ENCODE data around the gene ICE1.
A peak's percentile ranks its signal among the peaks of the same experiment; 100 is the strongest.
"Not testable (repeated sequence)": the region's sequence is repeated elsewhere in the genome, so short reads cannot be mapped to it uniquely, and the experiment has no call there.

Gene ICE1

DNA sequence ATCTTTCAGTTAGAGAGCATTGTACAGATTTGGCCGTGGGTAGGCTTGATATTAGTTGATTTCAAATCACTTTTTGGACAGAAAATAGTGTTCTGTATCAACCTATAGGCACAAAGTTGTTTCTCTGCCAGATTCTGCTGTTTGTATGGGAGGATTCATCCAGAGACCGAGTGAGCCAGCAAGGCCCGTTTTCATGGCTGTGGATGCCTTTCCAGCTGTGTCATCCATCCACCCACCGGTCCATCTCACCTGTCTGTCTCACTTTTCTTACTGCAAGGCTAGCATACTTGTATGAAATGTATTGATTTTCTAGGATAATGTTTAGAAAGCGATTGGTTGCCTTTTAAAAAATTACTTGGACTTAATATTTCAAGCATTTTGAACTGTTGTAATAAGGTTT lies 34.4 kb downstream of the ICE1 start:
- DNase-seq, result no peak

DNA sequence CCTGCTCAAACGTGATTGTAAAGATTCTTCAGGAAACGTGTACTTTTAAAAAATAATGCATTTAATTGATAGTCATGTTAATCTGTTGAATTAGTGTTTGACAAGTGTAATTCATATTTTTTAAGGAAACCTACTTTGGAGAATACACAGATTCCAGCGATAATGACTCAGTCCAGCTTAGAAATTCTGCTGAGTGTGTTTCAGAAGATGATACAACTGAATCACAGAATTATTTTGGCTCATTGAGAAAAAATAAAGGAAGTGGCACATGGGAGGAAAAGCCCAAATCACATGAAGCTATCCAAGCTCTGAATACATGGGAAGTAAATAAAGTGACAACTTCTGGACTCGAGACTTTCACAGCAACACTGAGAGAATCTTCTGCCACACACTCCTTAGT lies 37.8 kb downstream of the ICE1 start:
- DNase-seq, result no peak

- no peak for DNase-seq
Measured at GRCh38 chr5:5461012-5461411, 38.5 kb downstream of the ICE1 start.

GRCh38 chr5:5464036-5464715 lies 41.7 kb downstream of the ICE1 start:
- no peak for DNase-seq

GRCh38 chr5:5466227-5466626 lies 43.8 kb downstream of the ICE1 start:
- DNase-seq, result no peak

DNA sequence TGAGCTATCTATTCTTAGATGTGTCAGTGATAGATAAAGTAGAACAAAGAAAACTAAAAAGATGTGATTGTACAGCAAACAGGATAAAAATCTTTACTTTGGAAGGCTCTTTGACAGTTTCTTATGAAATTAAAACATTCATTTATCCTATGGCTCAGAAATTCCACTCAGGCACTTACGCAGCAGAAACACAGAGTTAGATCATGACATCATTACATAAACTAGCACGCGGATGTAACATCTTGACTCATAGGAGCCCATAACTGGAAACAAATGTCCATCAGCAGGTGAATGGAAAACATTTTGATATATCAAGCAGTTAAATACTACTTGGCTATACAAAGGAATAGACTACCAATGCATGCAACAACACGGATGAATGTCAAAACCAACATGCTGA lies 45.3 kb downstream of the ICE1 start:
- DNase-seq, result no peak

GRCh38 chr5:5470933-5471332 lies 48.5 kb downstream of the ICE1 start:
- DNase-seq, result no peak

DNA sequence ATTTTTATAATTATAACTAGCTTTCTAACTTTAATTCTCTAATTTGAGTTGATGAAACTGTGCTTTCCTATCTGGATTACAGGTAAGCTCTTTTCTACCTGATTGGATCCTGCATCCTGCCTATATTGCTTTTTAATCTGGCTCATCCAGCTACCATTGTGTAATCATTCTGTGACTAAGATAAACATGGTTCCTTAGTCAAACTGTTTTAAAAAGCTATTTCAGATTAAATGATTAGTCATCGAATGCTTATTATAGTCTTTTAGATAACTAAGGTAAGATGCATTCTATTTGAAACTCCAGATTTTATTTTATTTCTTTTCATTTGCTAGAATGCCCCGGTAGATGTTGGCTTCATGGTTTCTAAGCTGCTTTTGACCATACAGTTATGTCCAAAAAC lies 50.7 kb downstream of the ICE1 start:
- no peak for DNase-seq

DNA sequence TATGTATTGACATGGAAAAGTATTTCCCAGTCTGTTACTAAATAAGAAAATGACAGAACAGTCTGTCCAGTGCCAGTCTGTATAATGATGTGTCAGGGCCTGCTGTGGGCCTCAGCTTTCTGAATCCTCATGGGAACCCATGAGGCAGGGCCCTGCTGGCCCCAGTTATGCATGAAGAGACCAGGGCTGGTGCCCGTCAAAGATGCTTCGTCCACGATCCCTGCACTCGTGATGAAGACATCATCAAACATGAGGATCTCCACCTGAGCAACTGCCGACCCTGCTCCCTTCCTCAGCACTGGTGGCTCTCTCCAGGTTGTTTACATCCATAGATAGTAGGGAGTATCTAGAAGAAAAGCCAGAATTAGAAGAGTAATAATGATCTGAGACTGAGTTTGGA lies 52.5 kb downstream of the ICE1 start:
- no peak for DNase-seq

GRCh38 chr5:5475975-5476374 lies 53.5 kb downstream of the ICE1 start:
- no peak for DNase-seq

DNA sequence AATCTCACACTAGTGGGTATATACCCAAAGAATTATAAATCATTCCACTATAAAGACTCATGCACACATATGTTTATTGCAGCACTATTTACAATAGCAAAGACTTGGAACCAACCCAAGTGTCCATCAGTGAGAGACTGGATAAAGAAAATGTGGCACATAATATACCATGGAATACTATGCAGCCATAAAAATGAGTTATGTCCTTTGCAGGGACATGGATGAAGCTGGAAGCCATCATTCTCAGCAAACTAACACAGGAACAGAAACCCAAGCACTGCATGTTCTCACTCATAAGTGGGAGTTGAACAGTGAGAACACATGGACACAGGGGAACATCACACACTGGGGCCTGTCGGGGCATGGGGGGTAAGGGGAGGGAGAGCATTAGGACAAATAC lies 57.1 kb downstream of the ICE1 start:
- DNase-seq, result not testable (repeated sequence)

- no peak for DNase-seq
Measured at GRCh38 chr5:5480481-5481111, 58.1 kb downstream of the ICE1 start.

DNA sequence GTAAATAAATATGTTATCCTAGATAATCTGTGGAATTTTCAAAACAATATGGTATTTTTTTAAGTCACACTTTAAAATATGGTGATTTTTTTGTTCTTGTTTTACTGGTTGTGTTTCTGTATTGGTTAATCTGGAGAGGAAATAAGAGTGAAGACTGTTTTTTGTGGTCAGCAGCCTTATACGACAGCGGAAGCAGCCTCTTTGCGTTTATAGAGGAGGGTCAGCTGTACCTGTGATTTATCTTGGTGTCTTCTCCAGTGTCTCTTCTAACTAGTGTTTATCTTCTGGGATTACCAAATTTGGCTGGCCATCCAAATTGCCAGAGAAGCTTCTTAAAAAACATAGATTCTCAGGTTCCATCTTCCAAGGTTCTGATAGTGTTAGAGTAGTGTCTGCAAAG lies 58.7 kb downstream of the ICE1 start:
- no peak for DNase-seq

DNA sequence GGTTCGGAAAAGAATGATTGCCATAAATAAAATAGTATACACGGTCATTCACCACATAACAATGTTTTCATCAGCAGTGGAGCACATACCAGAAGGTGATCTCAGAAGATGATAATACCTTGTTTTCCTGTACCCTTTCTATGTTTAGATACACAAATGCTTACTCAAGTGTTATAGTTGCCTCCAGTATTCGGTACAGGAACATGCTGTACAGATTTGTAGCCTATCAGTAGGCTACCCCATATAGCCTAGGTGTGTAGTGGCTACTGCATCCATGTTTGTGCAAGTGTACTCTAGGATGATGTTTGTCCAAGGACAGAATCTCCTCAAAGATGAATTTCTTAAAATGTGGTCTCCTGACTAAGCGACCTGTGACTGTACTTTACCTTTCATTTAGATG lies 59.2 kb downstream of the ICE1 start:
- no peak for DNase-seq

DNA sequence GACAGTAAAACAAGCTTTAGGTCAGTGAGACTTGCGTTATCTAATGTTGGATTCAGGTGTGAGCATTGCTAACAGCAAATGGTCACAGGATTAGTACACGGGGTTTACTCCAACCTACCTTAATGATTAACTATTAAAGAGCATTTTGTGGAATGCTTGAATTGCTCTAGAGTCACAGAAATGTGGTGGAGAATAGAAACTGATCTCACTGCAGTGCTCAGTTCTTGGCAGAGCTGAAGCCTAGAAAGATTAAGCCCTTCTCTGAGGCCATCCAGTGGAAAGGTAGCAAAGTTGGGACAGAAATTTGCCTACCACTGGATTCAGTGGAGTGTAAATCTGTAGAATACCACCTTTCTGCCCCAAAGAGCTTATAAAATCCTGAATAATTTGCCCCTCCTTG lies 60.9 kb downstream of the ICE1 start:
- DNase-seq, result no peak

DNA sequence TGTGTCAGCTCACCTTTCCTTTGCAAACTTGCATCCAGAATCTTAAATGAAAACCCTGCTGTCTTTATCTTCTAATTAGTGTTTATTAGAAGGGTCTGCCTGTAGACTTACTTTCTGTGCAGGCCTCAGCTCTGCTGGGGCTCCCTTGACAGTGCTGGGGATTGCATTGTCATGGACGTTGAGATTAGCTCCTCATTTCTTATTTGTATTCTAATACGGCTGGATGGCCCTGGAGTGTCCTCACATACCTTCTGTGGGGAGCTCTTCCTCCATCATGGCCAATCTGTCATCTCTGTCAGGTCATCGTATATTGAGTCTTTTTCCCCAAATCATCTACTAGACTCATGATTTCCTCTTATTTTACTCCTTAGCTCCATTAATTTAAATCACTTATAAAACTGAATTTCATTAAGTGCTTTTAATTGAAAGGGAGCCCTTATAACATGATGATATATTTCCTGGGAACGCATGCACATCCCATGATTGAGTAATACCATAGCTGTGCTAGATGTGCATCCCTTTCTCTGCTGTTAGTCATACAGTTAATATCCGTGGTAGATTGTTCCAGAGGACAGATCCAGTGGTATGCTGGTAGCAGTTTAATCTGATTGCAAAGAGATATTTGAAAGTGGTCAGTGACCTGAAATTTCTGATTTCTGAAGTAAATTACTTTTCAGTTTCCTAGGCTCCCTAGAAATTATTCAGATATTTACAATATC lies 61.6 kb downstream of the ICE1 start:
- DNase-seq, result no peak

GRCh38 chr5:5486122-5486521 lies 63.6 kb downstream of the ICE1 start:
- DNase-seq, result no peak

DNA sequence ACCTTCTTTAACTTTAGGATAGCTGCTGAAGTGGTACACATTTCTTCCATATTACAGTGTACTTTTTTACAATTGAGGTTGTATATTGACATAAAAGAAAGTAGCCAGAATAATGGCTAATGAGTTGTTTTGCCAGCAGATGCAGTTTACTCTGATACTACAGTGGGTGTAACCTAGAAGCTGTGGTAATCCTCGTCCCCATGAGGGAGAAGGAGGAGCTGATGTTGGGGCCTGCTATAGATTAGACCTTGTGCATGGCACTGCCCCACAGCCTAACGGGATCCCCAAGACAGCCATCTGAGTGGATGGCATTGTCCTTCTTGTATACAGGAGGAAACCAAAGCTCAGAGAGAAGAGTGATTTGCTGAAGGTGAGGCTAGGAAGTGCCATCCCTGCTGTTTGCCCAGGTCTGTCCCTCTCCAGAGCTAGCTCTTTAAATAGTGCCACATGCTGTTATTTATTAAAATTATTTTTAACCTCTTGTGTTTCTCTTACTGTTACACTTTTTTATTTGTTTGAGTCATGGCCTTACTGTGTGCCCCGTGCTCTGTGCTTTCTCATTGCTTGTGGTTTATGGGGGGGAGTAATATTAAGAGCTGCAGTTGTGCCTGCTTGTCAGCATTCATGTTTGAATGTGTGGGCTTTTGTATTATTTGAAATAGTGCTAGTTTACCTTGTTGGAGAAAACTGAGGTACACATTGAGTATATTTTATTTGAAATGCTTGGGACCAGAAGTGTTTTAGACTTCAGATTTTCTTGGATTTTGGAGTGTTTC lies 65.3 kb downstream of the ICE1 start:
- no peak for DNase-seq

GRCh38 chr5:5490774-5491347 lies 68.4 kb downstream of the ICE1 start:
- no peak for DNase-seq

GRCh38 chr5:5492087-5492933 lies 69.8 kb downstream of the ICE1 start:
- peak in 1 of 2 experiments; percentile 80 for DNase-seq

DNA sequence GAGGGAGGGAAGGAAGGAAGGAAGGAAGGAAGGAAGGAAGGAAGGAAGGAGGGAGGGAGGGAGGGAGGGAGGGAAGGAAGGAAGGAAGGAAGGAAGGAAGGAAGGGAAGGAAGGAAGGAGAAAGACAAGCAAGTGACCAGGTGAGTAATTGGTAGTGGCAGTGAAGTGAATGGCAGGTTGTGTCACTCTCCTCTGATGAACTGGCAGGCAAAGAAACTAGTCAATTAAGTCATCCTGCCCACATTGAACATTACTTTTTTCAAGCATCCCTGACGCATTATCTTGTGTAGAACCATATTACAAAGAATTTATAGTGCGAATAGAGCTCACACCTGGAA lies 70.4 kb downstream of the ICE1 start:
- DNase-seq, result not testable (repeated sequence)
